GM10248 (cell line): Measurements from ENCODE around the gene NR2C2.
A peak's percentile ranks its signal among the peaks of the same experiment; 100 is the strongest.

ENCODE experiments used
- CTCF ChIA-PET: fragments of 300-600 bp; sonication (Branson Sonifier 250); formaldehyde crosslinking; extraction: SDS; loops from one replicate; lab custom pipeline; 2021; ENCODE audit warnings: antibody characterized with exemption; lab: Yijun Ruan, JAX
- POLR2A ChIA-PET: fragments of 350-650 bp; sonication (Branson Sonifier 250); formaldehyde crosslinking; extraction: SDS; loops from one replicate; lab custom pipeline; 2020; ENCODE audit warnings: antibody characterized with exemption; lab: Yijun Ruan, JAX
- DNase-seq: peaks from one replicate; pipeline ENCODE4 v3.0.0; 2012; ENCODE audit errors: extremely low spot score
- TF ChIP-seq, protein P1 (sequence below): IDR thresholded peaks from 2 replicates; pipeline ENCODE4 v1.5.1; 2012; ENCODE audit warnings: mild to moderate bottlenecking, low read depth; ENCODE audit errors: extremely low read depth, missing control alignments, control extremely low read depth

The NR2C2 gene

DNA sequence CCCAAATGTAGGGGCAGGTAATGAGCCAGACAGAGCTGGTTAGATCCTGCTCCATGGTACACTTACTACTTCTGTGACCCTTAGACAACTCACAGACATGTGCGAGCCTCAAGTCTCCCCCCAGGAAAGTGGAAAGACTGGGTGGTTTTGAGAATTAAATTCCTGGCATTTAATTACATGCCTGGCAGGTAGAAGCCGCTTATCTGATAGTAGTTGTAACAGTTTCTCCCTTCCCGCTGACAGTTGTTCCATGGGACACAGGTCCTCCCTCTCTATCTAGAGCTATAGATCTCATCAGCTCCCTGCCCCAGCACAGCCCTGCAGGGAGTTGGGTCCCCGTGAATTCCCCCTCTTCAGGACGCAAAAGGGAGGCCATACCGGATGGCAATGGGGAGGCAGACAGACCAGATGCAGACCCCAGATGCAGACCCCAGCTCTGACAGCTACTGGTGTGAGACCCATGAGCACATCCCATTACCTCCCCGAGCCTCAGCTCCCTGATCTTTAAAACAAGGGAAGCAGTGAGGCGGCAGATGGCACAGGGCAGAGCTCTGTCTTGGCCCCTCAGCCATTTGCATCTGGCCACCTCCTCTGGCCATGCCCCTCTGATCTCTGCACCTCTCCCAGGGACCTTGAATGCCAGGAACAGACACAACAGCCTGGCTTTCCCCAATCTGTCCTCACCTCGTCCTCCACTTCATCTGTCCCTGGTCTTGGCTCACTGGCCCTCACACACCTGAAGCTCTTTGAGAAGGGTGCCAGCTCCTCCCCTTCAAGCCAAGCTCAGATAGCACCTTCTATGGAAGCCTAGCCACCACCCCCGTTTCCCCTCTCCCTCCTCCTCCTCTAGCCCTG, 34.1 kb upstream of the NR2C2 start:
- CTCF ChIA-PET = interaction anchor here (0.8 to 2.7 kb wide), 6 partner anchors 9 to 405 kb away, joined by 3 to 6 read pairs (median 4); no protein-coding TSS in a partner anchor
- POLR2A ChIA-PET = no interaction called here
- DNase-seq = no peak
- TF ChIP-seq, protein P1, sequence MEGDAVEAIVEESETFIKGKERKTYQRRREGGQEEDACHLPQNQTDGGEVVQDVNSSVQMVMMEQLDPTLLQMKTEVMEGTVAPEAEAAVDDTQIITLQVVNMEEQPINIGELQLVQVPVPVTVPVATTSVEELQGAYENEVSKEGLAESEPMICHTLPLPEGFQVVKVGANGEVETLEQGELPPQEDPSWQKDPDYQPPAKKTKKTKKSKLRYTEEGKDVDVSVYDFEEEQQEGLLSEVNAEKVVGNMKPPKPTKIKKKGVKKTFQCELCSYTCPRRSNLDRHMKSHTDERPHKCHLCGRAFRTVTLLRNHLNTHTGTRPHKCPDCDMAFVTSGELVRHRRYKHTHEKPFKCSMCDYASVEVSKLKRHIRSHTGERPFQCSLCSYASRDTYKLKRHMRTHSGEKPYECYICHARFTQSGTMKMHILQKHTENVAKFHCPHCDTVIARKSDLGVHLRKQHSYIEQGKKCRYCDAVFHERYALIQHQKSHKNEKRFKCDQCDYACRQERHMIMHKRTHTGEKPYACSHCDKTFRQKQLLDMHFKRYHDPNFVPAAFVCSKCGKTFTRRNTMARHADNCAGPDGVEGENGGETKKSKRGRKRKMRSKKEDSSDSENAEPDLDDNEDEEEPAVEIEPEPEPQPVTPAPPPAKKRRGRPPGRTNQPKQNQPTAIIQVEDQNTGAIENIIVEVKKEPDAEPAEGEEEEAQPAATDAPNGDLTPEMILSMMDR = no peak

DNA sequence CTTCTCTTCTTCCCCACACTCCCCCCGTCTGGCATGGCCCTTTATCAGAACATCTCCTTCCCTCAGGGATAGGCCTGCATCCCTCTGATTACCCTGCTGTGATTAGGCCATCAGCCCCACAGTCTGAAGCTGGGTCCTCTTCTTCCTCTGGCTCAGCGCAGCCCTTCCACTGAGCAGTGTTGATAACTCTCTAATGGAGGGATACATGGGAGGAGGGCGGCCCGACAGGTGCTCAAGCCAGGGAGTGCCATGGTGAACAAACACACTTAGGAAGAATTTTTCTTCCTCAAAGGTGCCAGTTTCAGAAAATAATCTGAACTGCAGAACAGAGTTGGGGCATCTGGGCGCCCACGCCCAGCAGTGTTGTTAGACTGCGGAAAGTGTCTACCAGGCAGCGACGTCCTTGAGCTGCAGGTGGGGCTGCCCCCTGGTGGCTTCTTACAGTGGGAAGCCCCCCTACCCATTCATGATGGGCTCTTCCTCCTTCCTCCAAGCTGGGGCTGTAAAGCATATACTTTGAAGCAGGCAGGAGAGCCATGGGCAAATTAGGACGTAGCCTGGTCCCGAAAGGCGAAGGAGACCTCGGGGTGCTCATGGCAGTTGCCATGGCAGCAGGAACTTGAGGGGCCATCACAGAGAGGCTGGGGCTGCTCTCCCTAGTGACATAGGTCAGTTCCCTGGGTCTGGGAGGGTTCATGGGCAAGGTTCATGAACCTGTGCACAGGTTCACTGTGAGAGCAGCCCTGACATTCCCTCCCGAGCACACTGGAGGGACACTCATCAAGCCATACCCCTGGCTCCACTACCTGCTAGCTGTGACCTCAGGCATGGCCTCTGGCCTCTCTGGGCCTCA, 33.2 kb upstream of the NR2C2 start:
- ChIA-PET POLR2A (no interaction called here), CTCF (interaction anchor here (1.5 to 1.9 kb wide), 3 partner anchors 8 to 406 kb away, joined by 3 to 5 read pairs (median 5); no protein-coding TSS in a partner anchor)
- DNase-seq = no peak
- TF ChIP-seq, protein P1 = no peak

DNA sequence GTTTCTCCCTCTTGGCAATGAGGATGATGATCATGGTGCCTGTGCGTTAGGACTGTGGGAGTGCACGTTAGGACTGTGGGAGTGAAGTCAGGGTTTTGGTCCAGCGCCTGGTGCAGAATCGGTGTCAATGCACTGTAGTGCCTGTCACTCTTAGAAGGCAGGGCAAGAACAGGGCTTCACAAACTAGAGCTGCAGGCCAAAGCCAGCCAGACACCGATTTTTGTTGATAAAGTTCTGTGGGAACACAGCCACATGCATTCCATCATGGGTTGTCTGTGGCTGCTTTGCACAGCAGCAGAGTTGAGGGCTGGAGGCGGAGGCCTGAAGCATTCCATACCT, 32.6 kb upstream of the NR2C2 start:
- TF ChIP-seq, protein P1 = no peak
- ChIA-PET POLR2A (no interaction called here), CTCF (interaction anchor here (1.0 to 1.5 kb wide), 2 partner anchors 118 to 241 kb away, joined by 3 read pairs; no protein-coding TSS in a partner anchor)
- DNase-seq = no peak

DNA sequence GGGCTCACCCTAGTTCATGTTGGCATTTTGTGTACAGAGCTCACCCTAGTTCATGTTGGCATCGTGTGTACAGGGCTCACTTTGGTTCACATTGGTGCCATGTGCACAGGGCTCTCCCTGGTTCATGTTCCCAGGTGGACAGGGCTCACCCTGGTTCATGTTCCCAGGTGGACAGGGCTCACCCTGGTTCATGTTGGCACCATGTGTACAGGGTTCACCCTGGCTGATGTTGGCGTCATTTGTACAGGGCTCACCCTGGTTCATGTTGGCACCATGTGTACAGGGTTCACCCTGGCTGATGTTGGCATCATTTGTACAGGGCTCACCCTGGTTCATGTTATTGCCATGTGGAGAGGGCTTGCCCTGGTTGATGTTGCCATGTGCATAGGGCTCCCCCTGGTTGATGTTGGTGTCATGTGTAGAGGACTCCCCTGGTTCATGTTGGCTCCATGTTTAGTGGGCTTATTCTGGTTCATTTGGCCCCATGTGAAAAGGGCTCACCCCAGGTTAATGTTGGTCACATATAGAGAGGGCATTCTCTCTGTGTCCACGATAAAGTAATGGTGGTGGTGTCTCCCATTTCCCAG, 31.7 kb upstream of the NR2C2 start:
- ChIA-PET POLR2A (no interaction called here), CTCF (interaction anchor here (0.8 to 1.5 kb wide), 5 partner anchors 11 to 242 kb away, joined by 3 to 5 read pairs (median 3); no protein-coding TSS in a partner anchor)
- no peak for DNase-seq
- TF ChIP-seq, protein P1 = peak; percentile 25

DNA sequence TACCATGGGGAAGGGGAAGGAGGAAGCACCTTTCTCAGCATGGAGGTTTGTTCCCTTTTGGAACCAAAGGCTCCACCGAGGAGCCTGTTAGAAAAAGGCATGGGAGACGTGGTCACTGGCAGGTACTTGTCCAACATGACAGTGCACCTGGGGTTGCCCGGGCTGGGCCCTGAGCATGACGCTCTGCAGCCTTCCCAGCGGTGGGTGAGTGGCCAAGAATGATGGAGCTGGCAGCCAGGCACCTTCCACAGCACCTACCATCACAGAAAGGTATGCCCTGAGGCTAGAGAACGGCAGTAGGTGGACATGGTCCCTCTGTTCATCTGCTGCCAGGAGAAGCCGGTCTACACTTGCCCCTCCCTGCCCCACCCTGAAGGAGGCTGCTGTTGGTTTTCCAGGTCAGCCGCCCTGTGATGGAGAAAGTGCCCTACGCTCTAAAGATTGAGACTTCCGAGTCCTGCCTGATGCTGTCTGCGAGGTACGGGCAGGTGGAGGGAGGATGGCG, 29.0 kb upstream of the NR2C2 start:
- TF ChIP-seq, protein P1 = no peak
- DNase-seq = no peak
- POLR2A ChIA-PET = no interaction called here
- CTCF ChIA-PET = interaction anchor here (5.6 to 7.1 kb wide), 2 partner anchors 126 to 408 kb away, joined by 59 read pairs; no protein-coding TSS in a partner anchor

DNA sequence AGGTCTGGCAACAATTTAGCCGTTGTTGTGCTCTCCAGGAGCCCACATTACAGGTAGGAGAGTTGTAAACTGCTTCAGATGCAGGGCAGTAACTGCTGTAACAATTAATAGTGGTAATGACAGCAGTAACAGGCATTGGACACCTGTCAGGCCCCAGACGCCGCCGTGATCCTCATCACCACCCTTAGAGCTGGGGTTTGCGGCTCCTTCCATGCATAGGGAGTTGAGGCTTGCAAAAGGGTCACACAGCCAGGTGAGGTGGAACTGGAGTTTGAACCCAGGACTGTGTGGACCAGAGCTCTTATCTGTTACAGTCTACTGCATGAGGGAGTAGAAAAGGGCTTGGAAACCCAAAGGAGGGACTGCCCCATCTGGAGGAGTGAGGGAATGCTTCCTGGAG, 26.8 kb upstream of the NR2C2 start:
- no peak for DNase-seq
- CTCF ChIA-PET = interaction anchor here (0.8 to 7.1 kb wide), 44 partner anchors 10 to 1260 kb away, joined by 3 to 59 read pairs (median 5); partner anchors contain the start of gene C3orf20
- POLR2A ChIA-PET = no interaction called here
- TF ChIP-seq, protein P1 = no peak
